GDM1 (cell line): ENCODE results near the gene BCL2L1.

Experiments used
- DNase-seq: peaks from one replicate; lab custom pipeline; 2025; lab: John Stamatoyannopoulos, UW

The BCL2L1 gene

DNA sequence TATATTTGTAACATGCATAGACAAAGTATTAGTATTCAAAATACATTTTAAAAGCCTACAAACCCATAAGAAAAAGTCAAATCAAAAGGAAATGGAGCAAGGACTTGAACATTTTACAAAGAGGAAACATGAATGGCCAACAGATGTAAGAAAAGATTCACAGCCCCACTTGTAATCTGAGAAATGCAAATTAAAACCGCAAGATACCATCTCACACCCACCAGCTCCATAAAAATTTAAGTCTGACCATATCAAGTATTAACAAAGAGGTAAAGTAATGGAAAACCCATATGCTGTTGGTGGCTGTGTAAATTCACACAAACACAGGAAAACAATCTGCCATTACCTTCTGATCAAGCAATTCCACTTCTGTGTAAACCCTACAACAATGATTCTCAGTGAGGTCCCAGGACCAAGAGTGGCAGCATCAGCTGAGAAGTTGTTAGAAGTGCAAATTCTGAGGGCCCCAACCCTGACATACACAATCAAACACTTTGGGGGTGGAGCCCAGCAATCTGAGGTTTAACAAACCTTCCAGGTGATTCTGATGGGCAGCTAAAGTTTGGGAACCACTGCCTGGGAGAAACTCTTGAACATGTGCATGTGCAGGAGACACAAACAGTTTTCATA lies 30.9 kb downstream of the BCL2L1 start:
- DNase-seq: no peak

DNA sequence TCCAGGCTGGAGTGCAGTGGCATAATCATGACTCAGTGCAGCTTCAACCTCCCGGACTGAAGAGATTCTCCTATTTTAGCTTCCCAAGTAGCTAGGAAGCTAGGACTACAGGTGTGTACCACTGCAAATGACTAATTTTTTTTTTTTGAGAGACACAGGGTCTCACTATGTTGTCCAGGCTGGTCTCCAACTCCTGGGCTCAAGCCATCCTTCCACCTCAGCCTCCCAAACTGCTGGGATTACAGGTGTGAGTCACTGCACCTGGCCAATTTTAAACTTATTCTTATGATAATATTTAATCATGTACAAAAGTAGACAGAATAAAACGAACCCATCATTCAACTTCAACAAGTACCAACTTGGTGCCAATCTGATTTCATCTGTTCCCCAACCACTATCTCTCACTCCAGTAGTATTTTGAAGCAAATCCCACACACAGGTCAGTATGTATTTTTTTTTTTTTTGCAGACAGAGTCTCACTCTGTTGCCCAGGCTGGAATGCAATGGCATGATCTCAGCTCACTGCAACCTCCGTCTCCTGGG lies 32.5 kb downstream of the BCL2L1 start:
- DNase-seq: no peak

DNA sequence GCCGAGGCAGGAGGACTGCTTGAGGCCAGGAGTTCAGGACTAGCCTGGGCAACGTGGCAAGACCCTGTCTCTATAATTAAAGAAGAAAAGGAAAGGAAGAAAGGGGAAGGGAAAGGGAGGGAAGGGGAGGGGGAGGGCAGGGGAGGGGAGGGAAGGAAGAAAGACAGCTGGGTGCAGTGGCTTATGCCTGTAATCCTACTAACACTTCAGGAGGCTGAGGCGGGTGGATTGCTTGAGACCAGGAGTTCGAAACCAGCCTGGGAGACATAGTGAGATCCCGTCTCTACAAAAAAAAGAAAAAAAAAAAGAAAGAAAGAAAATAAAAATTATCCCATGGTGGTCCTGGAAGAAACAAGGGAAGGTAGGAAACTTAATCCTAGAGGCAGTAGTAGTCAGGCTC lies 33.5 kb downstream of the BCL2L1 start:
- DNase-seq: no peak

DNA sequence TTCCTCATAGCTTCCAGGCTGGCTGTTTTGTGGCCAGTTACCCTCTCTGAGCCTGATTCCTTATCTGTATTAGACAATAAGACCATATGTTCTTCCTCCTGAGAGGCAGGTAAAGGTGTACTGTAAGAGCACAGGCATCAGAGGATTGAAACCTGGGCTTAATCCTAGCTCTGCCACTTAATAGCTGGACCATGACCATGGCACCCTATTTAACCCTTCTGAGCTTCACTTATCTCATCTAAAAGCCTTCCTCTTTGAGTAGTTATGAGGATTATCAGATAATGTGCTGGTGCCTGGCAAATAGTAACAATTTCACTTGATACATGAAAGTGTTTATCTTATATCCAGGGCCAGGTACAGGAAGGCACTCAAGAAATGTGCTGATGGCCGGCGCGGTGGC lies 34.9 kb downstream of the BCL2L1 start:
- no peak for DNase-seq

GRCh38 chr20:31685853-31686643 lies 36.6 kb downstream of the BCL2L1 start:
- DNase-seq: no peak

- peak; percentile 7 for DNase-seq
Observed at GRCh38 chr20:31684153-31685015, 38.3 kb downstream of the BCL2L1 start.

DNA sequence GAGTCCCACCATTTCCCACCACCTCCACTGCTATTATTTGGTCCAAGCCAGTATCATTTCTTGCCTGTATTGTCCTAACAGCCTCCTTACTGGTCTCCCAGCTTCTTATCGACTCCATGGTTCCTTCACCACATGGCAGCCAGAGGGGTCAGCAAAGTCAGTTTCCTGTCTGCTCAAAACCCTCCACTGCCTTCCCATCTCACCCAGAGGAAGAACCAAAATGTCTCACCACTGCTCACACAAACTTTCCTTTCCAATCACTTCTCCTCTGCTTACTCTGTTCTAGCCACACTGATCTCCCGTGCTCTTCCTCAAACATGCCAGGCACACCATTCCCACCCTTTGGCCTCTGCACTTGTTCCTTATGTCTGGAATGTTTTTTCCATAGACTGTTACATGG lies 39.7 kb downstream of the BCL2L1 start:
- no peak for DNase-seq

DNA sequence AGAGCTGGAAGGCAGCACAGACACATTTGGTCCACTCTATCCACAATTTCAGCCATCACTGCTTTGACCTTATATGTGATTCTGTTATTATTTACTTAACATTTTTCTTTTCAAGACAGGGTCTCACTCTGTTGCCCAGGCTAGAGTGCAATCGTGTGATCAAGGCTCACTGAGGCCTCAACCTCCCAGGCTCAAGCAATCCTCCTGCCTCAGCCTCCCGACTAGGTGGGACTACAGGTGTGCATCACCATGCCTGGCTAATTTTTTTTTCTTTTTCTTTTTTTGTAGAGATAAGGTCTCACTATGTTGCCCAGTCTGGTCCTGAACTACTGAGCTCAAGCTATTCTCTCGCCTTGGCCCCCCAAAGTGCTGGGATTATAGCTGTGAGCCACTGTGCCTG lies 40.3 kb downstream of the BCL2L1 start:
- DNase-seq: no peak

- DNase-seq: no peak
Observed at GRCh38 chr20:31681769-31682168, 40.9 kb downstream of the BCL2L1 start.

- no peak for DNase-seq
Observed at GRCh38 chr20:31681128-31681727, 41.4 kb downstream of the BCL2L1 start.

DNA sequence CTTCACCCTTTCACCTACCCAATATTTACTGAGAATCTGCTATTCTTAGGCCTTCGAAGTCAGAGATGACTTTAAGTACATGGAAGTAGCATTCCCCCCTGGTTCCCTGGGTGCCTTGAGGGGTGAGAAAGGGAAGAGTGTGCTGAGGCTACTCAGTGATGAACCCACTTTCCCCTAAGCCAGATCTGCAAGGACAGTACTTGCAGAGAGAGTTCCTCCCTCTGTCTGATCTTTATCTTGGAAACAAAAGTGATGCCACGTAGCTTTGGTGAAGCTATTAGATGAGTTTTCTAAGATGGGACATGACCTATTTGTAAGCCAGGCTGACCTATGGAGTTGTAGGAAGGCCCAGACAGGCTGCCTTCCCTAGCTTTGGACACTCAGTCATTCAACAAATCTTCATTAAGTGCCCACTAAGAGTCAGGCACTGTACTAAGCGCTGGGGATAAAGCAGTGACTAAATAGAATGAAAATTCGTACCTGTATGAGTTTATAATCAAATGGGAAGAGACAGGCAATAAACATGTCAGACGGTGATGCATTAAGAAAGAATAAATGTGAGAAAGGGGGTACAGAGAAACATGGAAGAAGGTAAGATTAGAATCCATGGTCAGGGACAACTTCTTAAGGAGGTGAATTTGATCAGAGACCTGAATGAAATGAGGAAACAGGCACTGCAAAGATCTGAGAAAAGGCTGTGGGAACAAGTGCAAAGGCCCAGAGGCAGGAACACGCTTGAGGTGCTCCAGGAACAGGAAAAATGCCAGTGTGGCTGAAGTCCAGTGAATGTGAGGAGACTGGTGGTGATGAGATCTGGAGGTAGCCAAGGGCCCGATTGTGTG lies 42.2 kb downstream of the BCL2L1 start:
- DNase-seq: no peak

GRCh38 chr20:31679357-31680285 lies 43.0 kb downstream of the BCL2L1 start:
- no peak for DNase-seq

DNA sequence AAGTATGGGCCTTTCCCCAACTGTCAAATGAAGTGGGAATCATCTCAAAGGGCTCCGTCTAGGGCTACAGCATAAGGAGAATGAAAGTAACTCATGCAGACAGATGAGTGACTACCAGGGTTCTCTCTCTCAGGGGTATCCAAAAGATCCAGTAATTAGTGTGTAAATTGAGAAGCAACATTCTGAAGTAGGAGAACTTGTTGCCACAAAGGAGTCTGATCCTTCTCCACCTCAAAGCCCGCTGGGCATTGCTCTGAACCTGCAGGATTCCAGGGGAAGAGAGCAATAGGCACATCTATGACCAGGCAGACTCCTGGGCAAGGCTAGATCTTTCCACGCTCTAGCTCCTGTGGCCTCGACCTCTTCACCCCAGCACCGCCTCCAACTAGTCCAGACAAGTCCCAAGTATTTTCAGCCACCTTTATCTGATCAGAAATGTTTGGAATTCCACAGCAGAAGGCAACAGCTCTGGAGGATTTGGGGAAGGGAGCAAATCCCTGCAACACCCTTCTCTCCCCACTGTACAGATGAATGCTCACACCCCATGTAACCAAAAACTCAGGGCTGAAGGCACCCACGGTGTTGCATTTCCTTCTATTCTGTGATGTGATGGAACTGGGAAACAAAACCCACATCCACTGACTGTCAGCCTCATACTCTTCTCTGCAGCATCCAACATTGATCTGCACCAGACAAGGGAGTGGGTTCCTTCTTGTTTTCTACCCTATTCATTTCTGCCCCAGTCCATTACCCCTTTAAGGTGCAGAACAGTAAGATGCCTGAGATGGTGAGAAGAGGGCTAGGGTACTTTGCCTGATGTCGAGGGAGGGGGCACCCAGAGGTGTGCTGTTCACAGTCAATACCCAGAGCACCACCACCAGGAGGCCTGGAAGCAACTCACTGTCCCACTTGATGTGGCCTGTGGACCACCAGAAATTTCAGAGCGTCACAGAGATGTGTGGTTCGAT lies 44.0 kb downstream of the BCL2L1 start:
- DNase-seq: no peak

- DNase-seq: no peak
Observed at GRCh38 chr20:31677553-31678260, 45.0 kb downstream of the BCL2L1 start.

DNA sequence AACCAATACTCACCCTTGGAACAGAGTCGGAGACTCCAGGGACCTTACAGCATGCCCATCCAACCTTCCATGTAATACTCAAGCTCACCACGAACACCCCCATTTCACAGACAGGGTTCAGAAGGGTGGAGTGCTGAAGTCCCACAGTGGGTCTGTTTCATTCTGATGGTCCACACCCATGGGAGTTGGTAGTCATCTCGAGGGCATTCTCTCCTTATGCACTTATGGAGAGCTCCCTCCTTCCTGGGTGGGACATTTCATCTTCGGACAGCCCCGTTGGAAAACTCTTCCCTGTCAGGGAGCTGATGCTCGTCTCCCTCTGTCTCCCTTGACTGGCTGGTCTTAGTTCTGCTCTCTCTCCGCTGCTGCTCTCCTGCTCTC lies 46.1 kb downstream of the BCL2L1 start:
- no peak for DNase-seq

GRCh38 chr20:31675828-31676608 lies 46.6 kb downstream of the BCL2L1 start:
- DNase-seq: peak; percentile 79
